HEK293T (cell line): ENCODE results near the gene SPAG6.
A peak's percentile ranks its signal among the peaks of the same experiment; 100 is the strongest.

Experiments
- CTCF ChIA-PET: fragments of 350-600 bp; formaldehyde crosslinking; extraction: SDS; loops from one replicate; lab custom pipeline; 2021; ENCODE audit warnings: antibody characterized with exemption, inconsistent platforms; lab: Yijun Ruan, JAX
- POLR2A ChIA-PET: fragments of 350-600 bp; formaldehyde crosslinking; extraction: SDS; loops from one replicate; lab custom pipeline; 2020; ENCODE audit warnings: antibody characterized with exemption, inconsistent platforms; lab: Yijun Ruan, JAX
- DNase-seq: peaks from one replicate; pipeline ENCODE4 v3.0.0; 2012; ENCODE audit warnings: mixed read lengths; ENCODE audit errors: extremely low spot score
- ARNT ChIP-seq: fragments of 450-650 bp; IDR thresholded peaks from 2 replicates; pipeline ENCODE4 v1.6.1; 2017; ENCODE audit warnings: mild to moderate bottlenecking
- BHLHE40 ChIP-seq: fragments of 450-650 bp; IDR thresholded peaks from 2 replicates; pipeline ENCODE4 v1.6.1; 2016; ENCODE audit warnings: mild to moderate bottlenecking, moderate library complexity, borderline replicate concordance
- CTBP1 ChIP-seq: fragments of 450-650 bp; IDR thresholded peaks from 2 replicates; pipeline ENCODE4 v1.6.1; 2016; ENCODE audit warnings: borderline replicate concordance
- ELF4 ChIP-seq: fragments of 450-650 bp; IDR thresholded peaks from 2 replicates; pipeline ENCODE4 v1.6.1; 2017; ENCODE audit warnings: antibody characterized with exemption
- FOXA1 ChIP-seq: fragments of 450-650 bp; IDR thresholded peaks from 2 replicates; pipeline ENCODE4 v1.6.1; 2016; ENCODE audit warnings: mild to moderate bottlenecking
- FOXK2 ChIP-seq: fragments of 450-650 bp; IDR thresholded peaks from 2 replicates; pipeline ENCODE4 v1.6.1; 2016; ENCODE audit warnings: mild to moderate bottlenecking
- FOXM1 ChIP-seq: fragments of 450-650 bp; IDR thresholded peaks from 2 replicates; pipeline ENCODE4 v1.6.1; 2017; ENCODE audit warnings: mild to moderate bottlenecking, borderline replicate concordance
- HDGF ChIP-seq: fragments of 450-650 bp; IDR thresholded peaks from 2 replicates; pipeline ENCODE4 v1.6.1; 2017; ENCODE audit warnings: antibody characterized with exemption, borderline replicate concordance
- L3MBTL2 ChIP-seq: fragments of 450-650 bp; conservative IDR thresholded peaks from 2 replicates; pipeline ENCODE4 v1.6.1; 2016; ENCODE audit warnings: mild to moderate bottlenecking
- LEF1 ChIP-seq: fragments of 450-650 bp; IDR thresholded peaks from 2 replicates; pipeline ENCODE4 v1.6.1; 2017; ENCODE audit warnings: mild to moderate bottlenecking, borderline replicate concordance
- NFRKB ChIP-seq: fragments of 450-650 bp; IDR thresholded peaks from 2 replicates; pipeline ENCODE4 v1.6.1; 2016; ENCODE audit warnings: mild to moderate bottlenecking, moderate library complexity
- SP1 ChIP-seq: fragments of 450-650 bp; IDR thresholded peaks from 2 replicates; pipeline ENCODE4 v1.6.1; 2017
- SUZ12 ChIP-seq: fragments of 450-650 bp; IDR thresholded peaks from 2 replicates; pipeline ENCODE4 v1.6.1; 2016; ENCODE audit warnings: mild to moderate bottlenecking
- TARDBP ChIP-seq: fragments of 450-650 bp; IDR thresholded peaks from 2 replicates; pipeline ENCODE4 v1.6.1; 2016
- ZNF384 ChIP-seq: fragments of 450-650 bp; IDR thresholded peaks from 2 replicates; pipeline ENCODE4 v1.6.1; 2016
- TF ChIP-seq, protein P1 (sequence below): fragments of 450-650 bp; IDR thresholded peaks from 2 replicates; pipeline ENCODE4 v1.6.1; 2016

Gene SPAG6

DNA sequence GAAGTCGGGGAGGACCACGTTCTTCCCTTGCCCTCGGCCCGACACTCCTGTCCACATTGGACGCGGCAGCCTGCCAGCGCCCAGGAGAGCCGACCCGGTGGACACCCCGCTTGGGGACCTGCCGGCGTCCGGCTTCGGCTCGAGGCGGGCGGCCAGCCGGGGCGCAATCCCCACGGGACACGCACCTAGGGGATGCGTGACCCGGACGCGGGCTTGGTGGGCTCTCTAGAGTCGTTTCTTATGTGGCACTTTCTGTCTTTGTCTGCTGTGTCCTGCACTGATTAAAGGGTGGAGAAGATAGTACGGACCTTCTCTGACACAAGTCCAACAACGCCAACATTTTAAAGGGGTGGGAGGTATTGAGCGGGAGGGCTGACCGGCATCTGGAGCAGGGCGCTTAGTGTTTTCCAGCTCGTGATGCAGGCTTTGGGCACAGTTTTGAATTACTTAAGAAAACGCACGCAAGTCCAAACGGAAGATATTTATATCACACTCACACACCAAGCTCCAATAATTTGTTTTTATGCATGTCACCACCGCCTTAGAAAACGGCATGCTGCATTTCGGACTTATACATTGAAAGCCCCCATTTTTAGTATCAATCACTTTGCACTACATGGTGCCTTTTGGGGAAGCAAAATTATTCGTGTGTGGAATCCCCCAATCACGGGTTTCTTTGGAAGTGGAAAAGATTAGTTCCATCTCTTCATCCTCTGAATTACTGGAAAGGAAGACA lies 3.9 kb upstream of the SPAG6 start:
- no peak for DNase-seq
- TF ChIP-seq NFRKB (no peak), L3MBTL2 (peak; percentile 64)
- ChIA-PET POLR2A (interaction anchor here (0.6 to 2.2 kb wide), 9 partner anchors 9 to 259 kb away, joined by 3 to 12 read pairs (median 4); partner anchors contain the start of genes BMI1 and COMMD3), CTCF (no interaction called here)

DNA sequence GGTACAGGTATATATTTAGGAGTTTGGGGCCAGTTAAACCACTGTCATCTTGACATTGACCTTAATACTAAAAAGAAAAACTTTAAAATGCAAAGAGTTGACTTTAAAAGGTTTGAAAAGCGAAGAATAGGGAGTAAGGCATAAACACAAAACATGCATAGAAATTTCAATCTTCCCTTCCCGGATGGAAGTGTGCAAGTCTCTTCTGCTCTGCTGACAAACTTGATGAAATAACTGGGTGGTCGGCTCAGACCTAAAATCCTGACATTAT lies 3.4 kb upstream of the SPAG6 start:
- POLR2A ChIA-PET: interaction anchor here (1.0 to 2.2 kb wide), 3 partner anchors 25 to 88 kb away, joined by 3 to 12 read pairs (median 4); partner anchors contain the start of gene COMMD3
- TF ChIP-seq FOXK2 (no peak), NFRKB (no peak), TARDBP (no peak), ELF4 (no peak), HDGF (no peak), FOXA1 (no peak), BHLHE40 (no peak), SUZ12 (no peak), ARNT (no peak), LEF1 (no peak), ZNF384 (no peak), FOXM1 (no peak), SP1 (no peak), CTBP1 (no peak), L3MBTL2 (no peak)
- TF ChIP-seq, protein P1, sequence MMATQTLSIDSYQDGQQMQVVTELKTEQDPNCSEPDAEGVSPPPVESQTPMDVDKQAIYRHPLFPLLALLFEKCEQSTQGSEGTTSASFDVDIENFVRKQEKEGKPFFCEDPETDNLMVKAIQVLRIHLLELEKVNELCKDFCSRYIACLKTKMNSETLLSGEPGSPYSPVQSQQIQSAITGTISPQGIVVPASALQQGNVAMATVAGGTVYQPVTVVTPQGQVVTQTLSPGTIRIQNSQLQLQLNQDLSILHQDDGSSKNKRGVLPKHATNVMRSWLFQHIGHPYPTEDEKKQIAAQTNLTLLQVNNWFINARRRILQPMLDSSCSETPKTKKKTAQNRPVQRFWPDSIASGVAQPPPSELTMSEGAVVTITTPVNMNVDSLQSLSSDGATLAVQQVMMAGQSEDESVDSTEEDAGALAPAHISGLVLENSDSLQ: no peak
- no peak for DNase-seq
- CTCF ChIA-PET: no interaction called here

DNA sequence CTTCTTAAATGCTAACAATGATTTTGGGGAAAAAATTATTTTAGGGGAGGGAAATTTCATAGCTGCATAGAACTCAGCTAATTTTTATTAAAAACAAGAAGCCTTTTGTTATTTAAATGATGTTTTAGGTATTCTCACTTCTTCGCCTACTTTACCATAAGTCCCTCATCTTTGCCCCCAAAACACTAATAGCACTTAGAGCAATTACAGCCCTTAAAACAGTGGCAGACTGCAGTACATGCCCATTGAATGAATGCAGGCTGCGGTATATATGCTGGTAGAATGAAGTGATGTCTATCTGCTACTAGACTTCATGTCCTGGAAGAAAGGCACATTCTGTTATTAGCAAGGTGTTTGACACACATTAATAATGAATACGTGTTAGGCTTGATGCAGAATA lies 2.9 kb upstream of the SPAG6 start:
- POLR2A ChIA-PET: no interaction called here
- TF ChIP-seq FOXK2 (no peak), L3MBTL2 (no peak), SUZ12 (no peak), SP1 (no peak), NFRKB (no peak), ELF4 (no peak), HDGF (no peak), CTBP1 (no peak)
- CTCF ChIA-PET: interaction anchor here (0.6 to 1.1 kb wide), 2 partner anchors 105 to 171 kb away, joined by 3 to 4 read pairs; no protein-coding TSS in a partner anchor
- DNase-seq: no peak

DNA sequence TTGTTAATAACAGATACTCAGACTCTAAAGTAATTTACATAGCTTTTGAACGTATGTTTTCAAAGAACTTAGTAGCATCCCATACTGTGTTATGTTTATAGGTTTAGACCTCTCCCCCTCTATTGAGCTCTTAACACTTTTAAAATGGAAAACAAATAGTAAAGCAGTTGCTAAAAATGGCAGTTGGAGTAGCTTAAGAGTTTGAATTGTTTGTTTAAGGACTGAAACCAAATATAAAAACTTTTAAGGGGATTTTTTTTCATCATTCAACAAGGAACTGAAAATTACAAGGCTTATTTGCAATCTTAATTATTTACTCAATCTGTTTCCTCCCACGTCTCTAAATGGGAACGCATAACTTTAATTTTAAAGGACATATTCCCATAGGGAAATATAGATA lies 1.6 kb upstream of the SPAG6 start:
- TF ChIP-seq TARDBP (no peak), NFRKB (no peak), SUZ12 (no peak), FOXA1 (no peak), ARNT (no peak), ZNF384 (no peak), HDGF (no peak), FOXK2 (no peak), L3MBTL2 (no peak), SP1 (no peak), FOXM1 (no peak), CTBP1 (no peak), LEF1 (no peak)
- TF ChIP-seq, protein P1: no peak
- DNase-seq: no peak
- ChIA-PET POLR2A (interaction anchor here (0.6 to 1.1 kb wide), 2 partner anchors 95 to 818 kb away, joined by 4 to 5 read pairs; partner anchors contain the start of gene SKIDA1), CTCF (interaction anchor here (0.8 to 1.1 kb wide), 2 partner anchors 13 to 206 kb away, joined by 3 read pairs; no protein-coding TSS in a partner anchor)

DNA sequence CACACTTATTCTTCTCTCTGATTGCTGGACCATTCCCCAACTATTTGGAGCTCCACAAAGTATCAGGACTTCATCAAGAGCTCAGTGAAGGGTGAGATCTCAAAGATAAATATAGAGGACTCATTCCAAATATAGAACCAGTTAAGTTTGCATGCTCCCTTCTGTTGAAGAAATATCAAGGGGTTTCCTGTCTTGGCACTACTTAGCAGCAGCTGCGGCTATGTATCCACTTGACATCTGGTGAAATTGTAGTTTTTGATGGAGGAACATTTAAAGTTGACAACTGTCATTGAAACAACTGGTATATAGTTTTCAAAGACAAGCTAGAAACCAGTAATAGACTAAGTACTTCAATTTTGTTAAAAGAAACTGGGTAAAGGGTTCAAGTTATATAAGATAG lies 1.0 kb upstream of the SPAG6 start:
- ChIA-PET CTCF (interaction anchor here (1.1 kb wide), 1 partner anchor 12 kb away, joined by 3 read pairs; no protein-coding TSS in a partner anchor), POLR2A (no interaction called here)
- TF ChIP-seq CTBP1 (no peak), BHLHE40 (no peak), L3MBTL2 (no peak), LEF1 (no peak), ARNT (no peak), SUZ12 (no peak), SP1 (no peak), FOXK2 (no peak)
- TF ChIP-seq, protein P1: no peak
- no peak for DNase-seq

DNA sequence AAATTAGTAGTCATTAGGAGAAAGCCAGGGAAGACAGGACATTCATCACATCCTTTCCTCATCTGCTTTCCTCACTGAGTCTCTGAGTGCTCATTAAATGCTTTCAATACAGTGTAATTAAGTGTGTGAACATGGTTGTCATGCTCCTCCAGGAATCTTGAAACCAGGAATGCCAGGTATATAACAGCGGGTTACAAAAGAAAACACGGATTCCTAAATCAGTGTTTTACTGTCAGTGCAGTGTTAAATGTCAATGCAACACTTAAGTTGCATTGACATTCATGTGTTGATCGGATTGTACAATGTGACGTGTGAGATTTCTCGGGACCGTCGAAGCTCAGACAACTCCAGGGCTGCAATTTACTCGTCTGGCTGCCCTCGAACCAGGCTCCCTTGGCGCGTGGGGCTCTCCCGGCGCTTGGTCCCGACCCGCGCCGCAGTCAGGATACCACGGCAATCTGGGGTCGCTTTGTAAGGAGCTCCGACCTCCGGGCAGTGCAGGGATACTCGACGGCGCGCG lies 455 bp upstream of the SPAG6 start:
- POLR2A ChIA-PET: no interaction called here
- no peak for TF ChIP-seq FOXM1
- CTCF ChIA-PET: no interaction called here
- DNase-seq: no peak
